Glutamatergic neuron (in vitro differentiated cells): Measurements from ENCODE around the gene CCDC182. TPM values are rescaled to one million over a fixed set of nuclear protein-coding genes. Genes with fewer than 3 reads are reported as not detected.

Source experiments
- DNase-seq: peaks from one replicate; pipeline ENCODE4 v3.0.0; 2022
- H3K27ac Mint-ChIP-seq: one replicate; pipeline ENCODE4 v1.8.0; 2020; ENCODE audit warnings: mild to moderate bottlenecking, mixed read lengths, inconsistent platforms; ENCODE audit not compliant: unreplicated experiment
- H3K27me3 Mint-ChIP-seq: one replicate; pipeline ENCODE4 v1.8.0; 2020; ENCODE audit warnings: mild to moderate bottlenecking, moderate library complexity, mixed read lengths, inconsistent platforms; ENCODE audit not compliant: unreplicated experiment
- H3K36me3 Mint-ChIP-seq: one replicate; pipeline ENCODE4 v1.8.0; 2020; ENCODE audit warnings: mild to moderate bottlenecking, mixed read lengths, inconsistent platforms; ENCODE audit not compliant: unreplicated experiment
- H3K4me1 Mint-ChIP-seq: one replicate; pipeline ENCODE4 v1.8.0; 2020; ENCODE audit warnings: mild to moderate bottlenecking, low read depth, mixed read lengths, inconsistent platforms; ENCODE audit not compliant: unreplicated experiment
- H3K4me3 Mint-ChIP-seq: one replicate; pipeline ENCODE4 v1.8.0; 2020; ENCODE audit warnings: mild to moderate bottlenecking, mixed read lengths, inconsistent platforms; ENCODE audit not compliant: unreplicated experiment
- H3K9me3 Mint-ChIP-seq: one replicate; pipeline ENCODE4 v1.8.0; 2020; ENCODE audit warnings: mild to moderate bottlenecking, moderate library complexity, mixed read lengths, inconsistent platforms; ENCODE audit not compliant: unreplicated experiment
- total RNA-seq: library from RNA; stranded (reverse); fragmentation: NEBNext Ultra II Directional; extraction: Animal tissue kit (Norgen Biotek cat#: 25700); gene quantifications from one replicate; pipeline ENCODE4 v1.2.1, GENCODE V29; 2021; ENCODE audit not compliant: unreplicated experiment
- TF ChIP-seq, protein P1 (sequence below): fragments of 200-600 bp; sonication (generic); IDR thresholded peaks from one replicate; pipeline ENCODE4 v1.5.0; 2021; ENCODE audit not compliant: partially characterized antibody, unreplicated experiment

The CCDC182 gene
- total RNA-seq, 1 donor from 2014 or later = not detected

DNA sequence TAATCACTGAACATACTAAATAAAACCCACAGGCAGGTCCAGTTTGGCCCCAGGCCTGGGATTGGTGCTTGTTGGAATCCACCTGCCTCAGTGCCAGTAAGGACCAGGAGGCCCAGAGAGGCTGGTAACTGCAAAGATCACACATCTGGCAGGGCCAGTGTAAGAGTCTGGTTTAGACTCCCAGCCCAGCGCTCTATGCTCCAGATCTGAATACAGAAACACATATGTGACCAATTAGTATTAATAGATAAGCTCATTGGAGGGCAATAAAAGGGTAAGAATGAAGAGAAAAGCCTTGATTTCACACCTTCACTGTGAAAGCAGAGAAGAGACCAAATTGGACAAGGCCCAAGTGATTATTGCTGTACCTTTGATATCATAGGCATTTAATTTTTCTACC lies 13.6 kb upstream of the CCDC182 start:
- no peak overlapping the region for H3K4me3 Mint-ChIP-seq
- H3K27me3 Mint-ChIP-seq = peaks cover 2% of the 10 kb centered on the region
- H3K4me1 Mint-ChIP-seq = peaks cover 14% of the 10 kb centered on the region
- DNase-seq = no peak
- H3K27ac Mint-ChIP-seq = no peak overlapping the region
- no peaks in the 10 kb centered on the region for H3K9me3 Mint-ChIP-seq
- H3K36me3 Mint-ChIP-seq = no peaks in the 10 kb centered on the region
- TF ChIP-seq, protein P1, sequence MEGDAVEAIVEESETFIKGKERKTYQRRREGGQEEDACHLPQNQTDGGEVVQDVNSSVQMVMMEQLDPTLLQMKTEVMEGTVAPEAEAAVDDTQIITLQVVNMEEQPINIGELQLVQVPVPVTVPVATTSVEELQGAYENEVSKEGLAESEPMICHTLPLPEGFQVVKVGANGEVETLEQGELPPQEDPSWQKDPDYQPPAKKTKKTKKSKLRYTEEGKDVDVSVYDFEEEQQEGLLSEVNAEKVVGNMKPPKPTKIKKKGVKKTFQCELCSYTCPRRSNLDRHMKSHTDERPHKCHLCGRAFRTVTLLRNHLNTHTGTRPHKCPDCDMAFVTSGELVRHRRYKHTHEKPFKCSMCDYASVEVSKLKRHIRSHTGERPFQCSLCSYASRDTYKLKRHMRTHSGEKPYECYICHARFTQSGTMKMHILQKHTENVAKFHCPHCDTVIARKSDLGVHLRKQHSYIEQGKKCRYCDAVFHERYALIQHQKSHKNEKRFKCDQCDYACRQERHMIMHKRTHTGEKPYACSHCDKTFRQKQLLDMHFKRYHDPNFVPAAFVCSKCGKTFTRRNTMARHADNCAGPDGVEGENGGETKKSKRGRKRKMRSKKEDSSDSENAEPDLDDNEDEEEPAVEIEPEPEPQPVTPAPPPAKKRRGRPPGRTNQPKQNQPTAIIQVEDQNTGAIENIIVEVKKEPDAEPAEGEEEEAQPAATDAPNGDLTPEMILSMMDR = no peak

DNA sequence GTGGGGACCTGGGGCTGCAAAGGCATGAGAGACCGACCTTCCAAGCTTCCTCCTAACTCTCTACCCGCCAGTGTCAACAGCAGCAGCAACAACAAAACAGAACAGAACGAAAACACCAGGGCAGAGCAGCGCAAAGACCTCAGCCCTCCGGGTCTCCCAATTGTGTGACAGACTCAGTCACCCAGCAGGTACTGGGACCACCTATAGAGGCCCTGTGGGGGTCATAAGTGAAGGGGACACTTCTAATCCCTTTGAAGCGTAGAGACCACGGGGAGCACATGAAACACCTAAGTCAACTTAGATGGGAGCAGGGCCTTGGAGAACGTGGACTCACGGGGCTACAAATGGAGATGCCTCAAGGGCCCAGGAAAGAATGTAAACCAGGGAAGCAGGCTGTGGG lies 12.6 kb upstream of the CCDC182 start:
- peaks cover 2% of the 10 kb centered on the region for H3K27me3 Mint-ChIP-seq
- no peaks in the 10 kb centered on the region for H3K9me3 Mint-ChIP-seq
- no peaks in the 10 kb centered on the region for H3K36me3 Mint-ChIP-seq
- TF ChIP-seq, protein P1 = no peak
- peaks cover 7% of the 10 kb centered on the region for H3K4me1 Mint-ChIP-seq
- no peak overlapping the region for H3K4me3 Mint-ChIP-seq
- no peak for DNase-seq
- H3K27ac Mint-ChIP-seq = no peak overlapping the region

DNA sequence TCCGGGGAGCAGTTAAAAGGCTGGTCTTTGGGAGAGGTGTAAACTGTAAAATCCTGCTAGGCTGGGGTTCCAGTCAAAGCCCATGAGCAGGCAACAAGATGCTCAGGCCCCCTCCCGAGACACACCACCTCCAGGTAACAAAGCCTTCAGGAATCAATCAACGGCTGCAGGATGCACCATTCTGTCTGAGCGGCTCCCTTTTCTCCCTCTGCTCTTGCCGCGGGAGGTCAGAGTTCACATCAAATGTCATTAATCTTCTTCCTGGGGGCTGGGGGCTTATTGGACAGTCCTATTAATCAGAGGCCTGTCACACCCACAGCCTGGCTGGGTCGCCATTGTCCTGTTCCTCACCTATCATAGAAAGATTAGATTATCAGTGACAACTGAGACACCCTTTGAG lies 11.9 kb upstream of the CCDC182 start:
- Mint-ChIP-seq H3K4me1 (no peaks in the 10 kb centered on the region), H3K9me3 (no peaks in the 10 kb centered on the region), H3K27me3 (peaks cover 2% of the 10 kb centered on the region), H3K4me3 (no peak overlapping the region), H3K27ac (no peak overlapping the region), H3K36me3 (no peaks in the 10 kb centered on the region)
- TF ChIP-seq, protein P1 = no peak
- DNase-seq = no peak

DNA sequence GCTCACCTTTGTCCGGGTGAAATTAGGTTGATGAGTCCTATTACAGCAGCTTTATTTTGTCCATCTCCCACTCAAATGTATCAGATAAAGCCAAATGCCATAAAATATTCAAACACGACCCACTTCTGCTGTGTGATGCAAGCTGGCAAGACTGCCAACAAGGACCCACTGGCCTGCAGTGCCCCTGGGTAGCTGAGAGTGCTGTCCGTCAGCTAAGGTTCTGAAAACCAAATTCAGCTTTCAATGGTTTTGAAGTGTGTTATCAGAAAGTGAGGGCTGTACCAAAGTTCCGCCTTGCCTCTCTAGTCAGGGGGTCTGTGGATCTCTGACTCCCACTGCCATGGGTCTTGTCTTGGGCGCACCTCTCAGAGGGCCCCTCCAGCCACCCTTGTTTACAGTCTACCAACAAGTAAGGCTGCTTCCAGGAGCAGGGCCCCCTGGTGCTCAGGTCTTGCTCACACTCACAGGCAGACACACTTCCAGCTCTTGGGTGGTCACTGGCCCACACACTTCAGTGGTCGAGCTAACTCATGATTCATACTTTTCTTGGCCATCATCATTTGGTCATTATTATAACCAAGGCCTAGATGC lies 10.5 kb upstream of the CCDC182 start:
- H3K27me3 Mint-ChIP-seq = peaks cover 2% of the 10 kb centered on the region
- DNase-seq = no peak
- H3K27ac Mint-ChIP-seq = no peak overlapping the region
- H3K9me3 Mint-ChIP-seq = no peaks in the 10 kb centered on the region
- TF ChIP-seq, protein P1 = no peak
- H3K4me1 Mint-ChIP-seq = peaks cover 2% of the 10 kb centered on the region
- H3K36me3 Mint-ChIP-seq = no peaks in the 10 kb centered on the region
- no peak overlapping the region for H3K4me3 Mint-ChIP-seq

DNA sequence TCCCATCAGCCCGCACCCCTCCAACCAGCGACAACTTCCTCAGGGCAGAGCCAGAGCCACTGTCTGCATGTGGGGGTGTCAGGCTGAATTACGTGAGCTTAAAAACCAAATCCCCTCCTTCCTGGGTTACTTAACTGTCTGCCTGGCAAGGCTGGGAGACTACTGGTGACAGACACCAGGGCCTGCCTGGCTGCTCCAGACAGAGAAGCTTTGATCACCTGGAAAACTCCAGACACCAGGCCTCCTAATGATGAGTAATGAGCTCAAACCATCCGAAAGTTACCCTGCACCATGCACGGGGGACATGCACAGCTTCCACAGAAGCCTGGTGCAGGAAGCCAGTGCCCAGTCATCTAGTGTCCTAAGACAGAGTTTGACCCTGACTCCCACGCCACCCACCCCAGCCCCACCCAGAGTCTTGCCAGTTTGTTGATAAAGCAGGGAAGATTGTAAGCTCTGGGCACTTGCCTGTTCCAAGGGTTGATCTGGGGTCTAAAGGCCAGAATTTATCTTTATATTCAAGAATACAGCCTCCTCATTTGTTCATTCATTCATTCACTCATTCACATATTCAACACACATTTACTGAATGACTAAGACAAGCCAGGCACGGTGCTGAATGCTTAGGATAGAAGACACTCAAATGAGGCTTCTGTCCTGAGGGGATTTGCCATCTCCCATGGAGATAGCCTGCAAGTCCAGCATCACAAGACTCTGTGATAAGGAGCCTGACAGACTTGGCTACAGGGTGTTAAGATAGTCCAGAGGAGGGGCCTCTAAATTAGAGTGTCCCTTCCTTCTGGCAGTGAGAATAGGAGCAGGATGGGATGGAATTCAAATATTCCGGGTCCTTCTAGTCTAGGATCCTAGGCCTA lies 7.2 kb upstream of the CCDC182 start:
- Mint-ChIP-seq H3K27me3 (peaks cover 4% of the 10 kb centered on the region), H3K9me3 (peaks cover 3% of the 10 kb centered on the region), H3K36me3 (no peaks in the 10 kb centered on the region), H3K4me1 (peaks cover 15% of the 10 kb centered on the region), H3K27ac (no peak overlapping the region), H3K4me3 (no peak overlapping the region)
- DNase-seq = no peak
- TF ChIP-seq, protein P1 = no peak
